HG03378 (cell line): Measurements from ENCODE around the gene CTAGE1.
"Not testable (repeated sequence)": the region's sequence is repeated elsewhere in the genome, so short reads cannot be mapped to it uniquely, and the experiment has no call there.

ENCODE experiments used
- ATAC-seq: cut with Tn5 transposase; IDR thresholded peaks from one replicate; pipeline ENCODE4 v1.9.1; 2021; ENCODE audit warnings: mild to moderate bottlenecking, moderate library complexity; ENCODE audit not compliant: unreplicated experiment

The CTAGE1 gene

GRCh38 chr18:22393164-22393563 is 24.6 kb downstream of the CTAGE1 start:
- not testable (repeated sequence) for ATAC-seq

GRCh38 chr18:22391407-22392345 is 26.0 kb downstream of the CTAGE1 start:
- no peak for ATAC-seq

GRCh38 chr18:22387787-22388186 is 29.9 kb downstream of the CTAGE1 start:
- no peak for ATAC-seq

- ATAC-seq: no peak
Observed at GRCh38 chr18:22387364-22387763, 30.4 kb downstream of the CTAGE1 start.

GRCh38 chr18:22385718-22386117 is 32.0 kb downstream of the CTAGE1 start:
- no peak for ATAC-seq

- no peak for ATAC-seq
Observed at GRCh38 chr18:22378672-22379282, 38.9 kb downstream of the CTAGE1 start.

GRCh38 chr18:22377769-22378168 is 39.9 kb downstream of the CTAGE1 start:
- no peak for ATAC-seq

GRCh38 chr18:22370414-22370813 is 47.3 kb downstream of the CTAGE1 start:
- no peak for ATAC-seq

- ATAC-seq: no peak
Observed at GRCh38 chr18:22368021-22368420, 49.7 kb downstream of the CTAGE1 start.

- no peak for ATAC-seq
Observed at GRCh38 chr18:22367303-22367702, 50.4 kb downstream of the CTAGE1 start.

- no peak for ATAC-seq
Observed at GRCh38 chr18:22363867-22364463, 53.8 kb downstream of the CTAGE1 start.
